ENCODE data around the gene PDK1. TPM values are rescaled to one million over a fixed set of nuclear protein-coding genes. Genes with fewer than 3 reads are reported as not detected.

The PDK1 gene
- total and polyA plus RNA-seq, 10 donors = 4.4 to 61.7 (median 27.0) TPM

DNA sequence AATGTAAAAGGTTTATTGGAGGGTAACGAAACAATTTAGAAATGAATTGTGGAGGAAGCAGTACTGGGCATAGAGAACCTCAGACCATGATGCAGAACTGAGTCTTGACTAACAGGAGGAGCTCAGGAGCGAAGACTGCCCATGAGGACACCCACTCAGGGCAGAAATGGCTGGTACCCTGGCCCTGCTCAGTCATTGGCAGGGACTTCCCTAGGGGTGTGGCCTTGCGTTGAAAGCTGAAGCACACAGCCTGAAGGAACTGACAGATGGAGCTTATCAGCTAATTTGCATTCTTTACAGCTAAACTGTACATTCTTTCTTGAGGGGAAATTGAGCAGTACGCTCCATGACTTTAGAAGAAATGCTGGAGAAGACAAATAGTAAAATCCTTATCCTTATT lies 57.1 kb downstream of the PDK1 start:
- no peaks in the 10 kb centered on the region for H3K9me3 ChIP-seq
- no peaks in the 10 kb centered on the region for H3K4me1 ChIP-seq
- 83 to 89% (median 85%) methylated on average over 4 of the region's 4 CpGs for WGBS, 5 donors
- H3K27me3 ChIP-seq (replicated peaks in 1 of 7) = no peaks in the 10 kb centered on the region
- H3K36me3 ChIP-seq = peaks cover 0 to 48% (median 0%) of the 10 kb centered on the region in 6 donors
- intact Hi-C loops (cut with DNase I; ENCODE audit: low total_unique reads) = no loop called here
- H3K4me3 ChIP-seq = no peak overlapping the region
- H3K27ac ChIP-seq = no peak overlapping the region
- no peak for DNase-seq
- TF ChIP-seq, protein P1, sequence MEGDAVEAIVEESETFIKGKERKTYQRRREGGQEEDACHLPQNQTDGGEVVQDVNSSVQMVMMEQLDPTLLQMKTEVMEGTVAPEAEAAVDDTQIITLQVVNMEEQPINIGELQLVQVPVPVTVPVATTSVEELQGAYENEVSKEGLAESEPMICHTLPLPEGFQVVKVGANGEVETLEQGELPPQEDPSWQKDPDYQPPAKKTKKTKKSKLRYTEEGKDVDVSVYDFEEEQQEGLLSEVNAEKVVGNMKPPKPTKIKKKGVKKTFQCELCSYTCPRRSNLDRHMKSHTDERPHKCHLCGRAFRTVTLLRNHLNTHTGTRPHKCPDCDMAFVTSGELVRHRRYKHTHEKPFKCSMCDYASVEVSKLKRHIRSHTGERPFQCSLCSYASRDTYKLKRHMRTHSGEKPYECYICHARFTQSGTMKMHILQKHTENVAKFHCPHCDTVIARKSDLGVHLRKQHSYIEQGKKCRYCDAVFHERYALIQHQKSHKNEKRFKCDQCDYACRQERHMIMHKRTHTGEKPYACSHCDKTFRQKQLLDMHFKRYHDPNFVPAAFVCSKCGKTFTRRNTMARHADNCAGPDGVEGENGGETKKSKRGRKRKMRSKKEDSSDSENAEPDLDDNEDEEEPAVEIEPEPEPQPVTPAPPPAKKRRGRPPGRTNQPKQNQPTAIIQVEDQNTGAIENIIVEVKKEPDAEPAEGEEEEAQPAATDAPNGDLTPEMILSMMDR (IDR thresholded peaks at IDR 0.05 in 8 of 11, conservative IDR thresholded peaks at IDR 0.05 in 3 of 11) = no peak
- TF ChIP-seq POLR2A (IDR thresholded peaks at IDR 0.05) (no peak), POLR2AphosphoS5 (IDR thresholded peaks at IDR 0.05) (no peak)

DNA sequence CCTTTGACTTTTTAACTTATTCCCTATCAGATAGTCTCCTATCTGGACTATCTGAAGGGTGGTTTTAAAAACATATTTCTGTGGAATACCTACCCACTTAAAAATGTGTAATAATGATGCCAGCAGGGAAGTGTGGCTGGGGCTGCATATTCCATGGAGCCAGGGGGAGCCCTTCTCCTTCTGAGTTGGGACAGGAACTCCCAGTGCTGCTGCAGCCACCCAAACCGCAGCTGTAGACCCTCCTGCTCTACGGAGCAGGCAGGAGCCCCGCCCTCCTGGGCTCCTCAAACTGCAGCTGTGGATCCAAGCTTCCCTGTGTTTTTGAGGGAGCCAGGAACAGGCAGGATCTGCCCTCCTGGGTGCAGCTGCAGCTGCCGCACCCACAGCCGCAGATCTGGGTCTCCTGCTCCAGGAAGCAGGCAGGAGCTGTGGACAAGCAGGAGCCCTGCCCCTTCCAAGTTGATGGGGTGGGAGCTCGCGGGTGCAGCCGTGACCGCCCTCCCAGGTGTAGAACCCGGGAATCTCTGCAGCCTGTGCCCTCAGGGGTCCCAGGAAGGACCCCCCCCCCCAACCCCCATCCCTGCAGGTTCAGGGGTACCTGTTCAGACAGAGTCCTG lies 57.8 kb downstream of the PDK1 start:
- Histone ChIP-seq H3K27ac (no peak overlapping the region), H3K27me3 (replicated peaks in 1 of 7) (no peaks in the 10 kb centered on the region), H3K9me3 (no peaks in the 10 kb centered on the region), H3K36me3 (peaks cover 0 to 45% (median 0%) of the 10 kb centered on the region in 6 donors), H3K4me3 (no peak overlapping the region), H3K4me1 (no peaks in the 10 kb centered on the region)
- no peak for DNase-seq
- intact Hi-C loops (cut with DNase I; ENCODE audit: low total_unique reads) = no loop called here
- TF ChIP-seq POLR2A (IDR thresholded peaks at IDR 0.05) (no peak), POLR2AphosphoS5 (IDR thresholded peaks at IDR 0.05) (no peak)
- TF ChIP-seq, protein P1 (IDR thresholded peaks at IDR 0.05 in 8 of 11, conservative IDR thresholded peaks at IDR 0.05 in 3 of 11) = no peak
- WGBS, 5 donors = 87 to 97% (median 92%) methylated on average over 4 to 10 of the region's 10 CpGs

DNA sequence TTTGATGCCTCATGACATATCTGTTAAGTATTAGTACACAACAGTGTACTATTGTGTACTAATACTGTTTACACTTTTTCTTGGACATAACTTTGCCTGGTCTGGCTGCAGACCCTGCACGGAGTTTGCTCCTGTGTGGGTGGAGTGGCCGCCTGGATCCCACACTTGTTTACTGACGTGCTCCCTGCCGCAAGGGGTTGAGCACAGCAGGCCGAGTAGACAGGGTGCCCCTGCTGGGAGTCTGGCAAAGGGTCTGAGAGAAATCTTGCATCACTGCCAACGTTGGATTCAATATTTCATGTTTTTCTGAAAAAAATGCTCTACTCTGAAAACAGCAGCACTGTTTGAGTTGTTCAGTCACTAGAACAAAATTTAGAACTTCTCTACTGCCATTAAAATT lies 59.0 kb downstream of the PDK1 start:
- no peak for DNase-seq
- H3K27ac ChIP-seq = no peak overlapping the region
- H3K36me3 ChIP-seq = peaks cover 0 to 35% (median 0%) of the 10 kb centered on the region in 6 donors
- WGBS, 5 donors = 83 to 92% (median 88%) methylated on average over 6 of the region's 6 CpGs
- TF ChIP-seq POLR2AphosphoS5 (IDR thresholded peaks at IDR 0.05) (no peak), POLR2A (IDR thresholded peaks at IDR 0.05) (no peak)
- TF ChIP-seq, protein P1 (IDR thresholded peaks at IDR 0.05 in 8 of 11, conservative IDR thresholded peaks at IDR 0.05 in 3 of 11) = no peak
- no peaks in the 10 kb centered on the region for H3K4me1 ChIP-seq
- no peaks in the 10 kb centered on the region for H3K27me3 ChIP-seq (replicated peaks in 1 of 7)
- H3K9me3 ChIP-seq = no peaks in the 10 kb centered on the region
- intact Hi-C loops (cut with DNase I; ENCODE audit: low total_unique reads) = no loop called here
- no peak overlapping the region for H3K4me3 ChIP-seq

DNA sequence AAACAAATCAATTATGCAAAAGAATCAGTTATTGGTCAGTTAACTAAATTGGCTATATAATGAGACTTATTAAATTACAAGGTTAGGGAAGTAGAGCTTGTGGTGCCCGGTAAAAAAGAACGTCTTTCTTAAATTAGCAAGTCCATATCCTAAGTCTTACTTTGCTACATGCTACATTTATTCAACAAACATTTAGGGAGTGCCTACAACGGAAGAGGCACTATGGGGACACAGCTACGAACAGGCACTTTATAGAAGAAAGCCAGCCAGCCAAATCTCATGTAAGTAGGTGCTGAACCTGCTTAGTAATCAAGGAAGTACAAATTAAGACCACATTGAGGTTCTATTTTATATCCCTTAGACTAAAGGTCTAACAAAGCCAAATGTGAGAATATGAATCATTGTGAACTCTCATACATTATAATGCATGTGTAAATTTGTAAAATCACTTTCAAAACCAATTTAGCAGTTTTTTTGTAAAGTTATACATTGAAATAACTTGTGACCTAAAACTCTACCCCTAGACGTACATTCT lies 59.9 kb downstream of the PDK1 start:
- no peak overlapping the region for H3K4me3 ChIP-seq
- no peaks in the 10 kb centered on the region for H3K4me1 ChIP-seq
- no peaks in the 10 kb centered on the region for H3K27me3 ChIP-seq (replicated peaks in 1 of 7)
- no peak overlapping the region for H3K27ac ChIP-seq
- intact Hi-C loops (cut with DNase I; ENCODE audit: low total_unique reads) = no loop called here
- no peaks in the 10 kb centered on the region for H3K9me3 ChIP-seq
- WGBS, 5 donors = 76 to 96% (median 81%) methylated on average over 5 of the region's 5 CpGs
- DNase-seq = no peak
- no peak for TF ChIP-seq POLR2A (IDR thresholded peaks at IDR 0.05)
- no peak for TF ChIP-seq POLR2AphosphoS5 (IDR thresholded peaks at IDR 0.05)
- TF ChIP-seq, protein P1 (IDR thresholded peaks at IDR 0.05 in 8 of 11, conservative IDR thresholded peaks at IDR 0.05 in 3 of 11) = no peak
- H3K36me3 ChIP-seq = peaks cover 0 to 27% (median 0%) of the 10 kb centered on the region in 6 donors

All from spleen (tissue), 11 donors.